Measurements from ENCODE around the gene LDB2.

DNA sequence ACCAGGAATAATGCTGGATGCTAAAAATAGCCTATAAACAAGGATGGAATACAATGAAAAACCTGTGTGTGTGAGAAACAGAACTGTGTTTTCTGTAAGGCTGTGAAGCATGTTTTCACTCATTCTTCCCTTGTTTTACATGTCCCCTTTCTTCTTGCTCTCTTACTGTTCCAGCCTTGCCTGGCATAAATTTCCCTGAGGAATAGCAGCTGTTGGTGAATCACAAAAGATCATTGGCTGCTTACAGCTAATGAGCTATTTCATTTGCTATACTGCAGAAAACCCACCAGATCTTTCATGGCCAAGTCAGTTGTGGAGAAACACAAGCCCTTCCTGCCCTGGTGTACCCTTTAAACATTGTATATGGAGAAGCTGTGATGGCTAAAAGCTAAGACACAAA lies 91.1 kb downstream of the LDB2 start:
- TF ChIP-seq CTCF (IDR thresholded peaks at IDR 0.05; ENCODE audit: low read length) (no peak), EZH2 (IDR thresholded peaks at IDR 0.05; ENCODE audit: borderline replicate concordance, low read length) (no peak)

Data from OCI-LY1 (cell line).